ENCODE measurements around the gene MYOM1.

Gene MYOM1

GRCh38 chr18:3170441-3171161, 49.2 kb downstream of the MYOM1 start:
- no peak for DNase-seq
- H3K27me3 ChIP-seq (replicated peaks; ENCODE audit: insufficient read depth, low read length): no peaks in the 10 kb centered on the region
- no peaks in the 10 kb centered on the region for H3K79me2 ChIP-seq (ENCODE audit: low read length)
- H3K9me2 ChIP-seq (replicated peaks; ENCODE audit: insufficient read depth, low read length): no peaks in the 10 kb centered on the region
- H3K9ac ChIP-seq (ENCODE audit: low read length): no peak overlapping the region
- TF ChIP-seq EZH2 (optimal IDR thresholded peaks at IDR 0.05; ENCODE audit: low read depth, low read length) (no peak), CTCF (IDR thresholded peaks at IDR 0.05; ENCODE audit: low read length) (no peak), EZH2phosphoT487 (IDR thresholded peaks at IDR 0.05; ENCODE audit: low read length) (no peak)
- H3K9me3 ChIP-seq (replicated peaks; ENCODE audit: insufficient read depth, low read length): no peaks in the 10 kb centered on the region
- no peaks in the 10 kb centered on the region for H3K4me1 ChIP-seq (ENCODE audit: low read length)
- no peaks in the 10 kb centered on the region for H3F3A ChIP-seq (ENCODE audit: insufficient read depth, low read length)
- no peak overlapping the region for H3K4me3 ChIP-seq (ENCODE audit: low read length)
- no peak overlapping the region for H3K4me2 ChIP-seq (ENCODE audit: low read depth, low read length)
- H3K27ac ChIP-seq (ENCODE audit: low read length): no peak overlapping the region
- no peak overlapping the region for H2AFZ ChIP-seq (ENCODE audit: low read length)
- H3K36me3 ChIP-seq (replicated peaks; ENCODE audit: insufficient read depth, low read length): no peaks in the 10 kb centered on the region
- H4K20me1 ChIP-seq (ENCODE audit: insufficient read depth, low read length): no peaks in the 10 kb centered on the region

- no peak overlapping the region for H2AFZ ChIP-seq (ENCODE audit: low read length)
- H3F3A ChIP-seq (ENCODE audit: insufficient read depth, low read length): no peaks in the 10 kb centered on the region
- no peaks in the 10 kb centered on the region for H3K9me2 ChIP-seq (replicated peaks; ENCODE audit: insufficient read depth, low read length)
- no peaks in the 10 kb centered on the region for H3K79me2 ChIP-seq (ENCODE audit: low read length)
- no peak overlapping the region for H3K9ac ChIP-seq (ENCODE audit: low read length)
- no peaks in the 10 kb centered on the region for H3K4me1 ChIP-seq (ENCODE audit: low read length)
- no peak overlapping the region for H3K27ac ChIP-seq (ENCODE audit: low read length)
- no peaks in the 10 kb centered on the region for H3K27me3 ChIP-seq (replicated peaks; ENCODE audit: insufficient read depth, low read length)
- no peak for DNase-seq
- H3K36me3 ChIP-seq (replicated peaks; ENCODE audit: insufficient read depth, low read length): no peaks in the 10 kb centered on the region
- H3K4me2 ChIP-seq (ENCODE audit: low read depth, low read length): no peak overlapping the region
- H3K4me3 ChIP-seq (ENCODE audit: low read length): no peak overlapping the region
- no peaks in the 10 kb centered on the region for H3K9me3 ChIP-seq (replicated peaks; ENCODE audit: insufficient read depth, low read length)
- no peaks in the 10 kb centered on the region for H4K20me1 ChIP-seq (ENCODE audit: insufficient read depth, low read length)
- TF ChIP-seq EZH2phosphoT487 (IDR thresholded peaks at IDR 0.05; ENCODE audit: low read length): no peak
- TF ChIP-seq CTCF (IDR thresholded peaks at IDR 0.05; ENCODE audit: low read length): no peak
- TF ChIP-seq EZH2 (optimal IDR thresholded peaks at IDR 0.05; ENCODE audit: low read depth, low read length): no peak
Measured at GRCh38 chr18:3164381-3164780, 55.4 kb downstream of the MYOM1 start.

GRCh38 chr18:3163968-3164367, 55.8 kb downstream of the MYOM1 start:
- TF ChIP-seq CTCF (IDR thresholded peaks at IDR 0.05; ENCODE audit: low read length) (no peak), EZH2phosphoT487 (IDR thresholded peaks at IDR 0.05; ENCODE audit: low read length) (no peak), EZH2 (optimal IDR thresholded peaks at IDR 0.05; ENCODE audit: low read depth, low read length) (no peak)
- H3K27me3 ChIP-seq (replicated peaks; ENCODE audit: insufficient read depth, low read length): no peaks in the 10 kb centered on the region
- no peaks in the 10 kb centered on the region for H3K4me1 ChIP-seq (ENCODE audit: low read length)
- no peak overlapping the region for H3K27ac ChIP-seq (ENCODE audit: low read length)
- no peak overlapping the region for H3K4me2 ChIP-seq (ENCODE audit: low read depth, low read length)
- H3K9me2 ChIP-seq (replicated peaks; ENCODE audit: insufficient read depth, low read length): no peaks in the 10 kb centered on the region
- no peak overlapping the region for H3K9ac ChIP-seq (ENCODE audit: low read length)
- H3F3A ChIP-seq (ENCODE audit: insufficient read depth, low read length): no peaks in the 10 kb centered on the region
- no peaks in the 10 kb centered on the region for H4K20me1 ChIP-seq (ENCODE audit: insufficient read depth, low read length)
- no peak overlapping the region for H2AFZ ChIP-seq (ENCODE audit: low read length)
- H3K36me3 ChIP-seq (replicated peaks; ENCODE audit: insufficient read depth, low read length): no peaks in the 10 kb centered on the region
- H3K79me2 ChIP-seq (ENCODE audit: low read length): no peaks in the 10 kb centered on the region
- DNase-seq: no peak
- no peaks in the 10 kb centered on the region for H3K9me3 ChIP-seq (replicated peaks; ENCODE audit: insufficient read depth, low read length)
- no peak overlapping the region for H3K4me3 ChIP-seq (ENCODE audit: low read length)

Data from MM.1S (cell line).